HG03108 (cell line): Measurements from ENCODE around the gene SPATA13.
A peak's percentile ranks its signal among the peaks of the same experiment; 100 is the strongest.
"Not testable (repeated sequence)": the region's sequence is repeated elsewhere in the genome, so short reads cannot be mapped to it uniquely, and the experiment has no call there.

Experiments used
- ATAC-seq: cut with Tn5 transposase; IDR thresholded peaks from one replicate; pipeline ENCODE4 v1.9.1; 2021; ENCODE audit warnings: moderate library complexity; ENCODE audit not compliant: unreplicated experiment

SPATA13 gene

DNA sequence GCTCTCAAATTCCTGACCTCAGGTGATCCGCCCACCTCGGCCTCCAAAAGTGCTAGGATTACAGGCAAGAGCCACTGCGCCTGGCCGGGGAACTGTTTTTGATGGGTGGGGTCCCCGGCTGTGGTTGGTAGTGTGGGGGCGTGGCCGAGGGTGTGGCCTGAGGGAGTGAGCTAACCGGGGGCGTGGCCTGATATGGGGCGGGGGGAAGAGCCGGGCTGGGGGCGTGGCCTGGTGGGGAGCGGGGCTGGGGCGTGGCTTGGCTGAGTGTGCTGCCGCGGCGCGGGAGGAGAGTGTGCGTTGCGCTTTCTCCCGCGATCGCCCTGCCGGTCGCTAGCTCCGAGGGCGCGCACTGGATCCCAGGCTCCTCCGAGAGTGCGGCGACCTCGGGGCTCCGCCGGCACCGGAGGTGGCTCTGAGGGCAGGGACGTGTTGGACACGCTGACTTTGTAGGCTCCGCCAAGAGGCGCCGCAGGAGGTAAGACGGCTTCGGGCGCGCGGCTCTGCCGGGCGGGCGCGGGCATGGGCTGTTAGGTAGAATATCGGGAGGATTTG lies at the start of gene SPATA13:
TSS of gene SPATA13 (plus strand) at position 263 of the 552 bp plus-strand sequence. CDS start 62,210 bp downstream, outside the sequence.
- ATAC-seq, result peak; percentile 68

DNA sequence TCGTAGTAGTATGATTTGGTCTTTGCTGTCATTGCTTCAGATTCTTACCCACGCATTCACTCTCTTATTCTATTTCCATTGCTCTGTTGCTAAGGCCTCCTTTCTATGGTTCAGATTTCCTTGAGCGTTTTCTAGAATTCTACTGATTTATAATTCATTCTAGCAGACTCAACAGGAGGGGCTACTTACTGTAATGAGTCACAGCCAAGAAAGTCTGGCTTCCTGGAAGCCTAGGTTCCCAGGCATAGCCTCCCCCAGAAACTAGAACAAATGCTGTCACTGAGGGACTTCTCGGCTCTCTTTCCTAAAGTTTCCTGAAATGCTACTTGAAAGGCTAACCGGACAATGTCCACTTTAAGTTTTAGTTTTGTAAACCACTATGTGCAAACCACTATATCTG lies 47.7 kb upstream of the SPATA13 start:
- ATAC-seq, result no peak

DNA sequence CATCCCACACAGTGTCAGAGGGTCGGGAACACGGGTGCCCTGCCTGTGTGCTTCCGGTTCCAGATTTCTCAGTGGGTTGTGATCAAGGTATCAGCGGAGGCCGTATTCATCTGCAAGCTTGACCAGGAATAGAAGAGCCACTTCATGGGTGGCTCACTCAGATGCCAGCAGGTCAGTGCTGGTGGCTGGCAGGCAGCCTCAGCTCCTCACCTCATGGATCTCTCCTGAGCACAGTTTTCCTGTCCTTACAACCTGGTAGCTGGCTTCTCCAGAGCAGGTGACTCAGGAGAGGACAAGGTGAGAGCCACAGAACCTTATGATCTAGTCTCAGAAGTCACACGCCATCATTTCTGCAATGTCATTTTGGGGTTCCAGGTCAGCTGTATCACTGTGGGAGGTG lies 44.8 kb upstream of the SPATA13 start:
- ATAC-seq, result no peak

DNA sequence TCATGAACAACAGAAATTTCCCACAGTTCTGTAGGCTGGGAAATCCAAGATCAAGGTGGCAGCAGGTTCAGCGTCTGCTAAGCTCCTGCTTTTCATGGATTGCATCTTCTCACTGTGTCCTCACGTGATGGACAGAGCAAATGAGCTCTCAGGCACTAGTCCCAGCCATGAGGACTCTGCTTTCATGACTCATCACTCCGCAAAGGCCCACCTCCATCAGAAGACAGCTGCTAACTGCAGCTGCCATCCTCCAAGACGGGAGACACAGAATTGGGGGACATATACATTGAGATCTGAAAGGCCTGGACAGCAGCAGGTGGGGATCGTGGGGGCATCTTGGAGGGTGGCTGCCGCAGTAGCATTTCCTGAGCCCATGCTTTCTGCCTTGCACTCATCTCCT lies 44.4 kb upstream of the SPATA13 start:
- no peak for ATAC-seq

DNA sequence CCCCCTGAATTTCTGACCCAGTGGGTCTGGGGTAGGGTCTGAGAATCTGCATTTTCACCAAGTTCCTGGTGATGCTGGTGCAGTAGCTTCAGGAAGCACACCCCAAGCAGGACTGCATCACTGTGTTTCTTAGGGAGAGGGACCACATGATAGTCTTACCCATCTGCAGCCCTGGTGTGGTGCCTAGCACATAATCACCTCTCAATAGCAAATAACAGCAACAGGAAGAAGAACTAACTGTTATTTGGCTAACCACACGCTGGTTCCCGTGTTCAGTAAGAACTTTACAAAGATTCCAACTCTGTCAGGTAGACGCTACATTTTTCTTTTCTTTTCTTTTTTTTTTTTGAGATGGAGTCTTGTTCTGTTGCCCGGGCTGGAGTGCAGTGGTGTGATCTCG lies 41.9 kb upstream of the SPATA13 start:
- ATAC-seq, result no peak

DNA sequence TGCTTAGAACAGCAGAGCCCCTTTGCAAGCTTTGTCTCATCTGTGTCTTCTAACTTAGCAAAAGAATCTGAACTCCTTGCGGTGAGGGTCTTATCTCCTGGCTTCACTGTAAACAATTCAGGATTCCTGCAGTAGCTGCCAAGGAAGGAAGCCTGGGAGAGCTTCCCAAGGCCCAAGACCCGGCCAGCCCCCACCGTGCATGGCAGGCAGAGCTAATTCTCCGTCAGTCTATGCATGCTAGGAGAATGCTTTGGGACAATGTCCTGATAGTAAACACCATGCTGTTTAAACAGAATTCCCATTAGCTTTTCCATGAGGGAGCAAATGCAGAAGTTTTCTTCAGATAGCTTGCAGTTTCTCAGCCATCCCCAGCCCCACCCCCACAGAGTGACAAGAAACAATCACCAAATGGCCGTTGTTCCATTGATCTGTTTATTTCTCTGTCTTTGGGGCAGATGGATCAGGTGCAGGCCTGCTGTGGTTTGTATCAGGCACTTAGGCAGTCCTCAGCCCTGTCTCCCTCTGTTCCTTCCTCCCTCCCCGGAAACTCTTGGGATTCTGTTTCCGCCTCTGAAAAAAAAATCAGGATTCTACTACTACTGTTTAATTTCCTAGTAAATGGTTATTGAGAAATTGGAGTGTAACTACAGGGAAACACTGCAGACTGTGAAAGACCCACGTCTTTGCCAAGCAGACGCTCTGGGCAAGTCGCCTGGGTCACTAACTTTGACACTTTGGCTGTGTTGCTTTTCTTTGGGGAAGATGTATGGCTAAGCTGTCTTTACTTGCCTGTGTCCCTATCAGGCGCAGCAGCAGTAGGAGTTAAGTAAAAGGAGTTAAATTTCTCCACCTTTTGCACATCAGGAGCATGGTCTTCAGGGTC lies 40.7 kb upstream of the SPATA13 start:
- no peak for ATAC-seq

DNA sequence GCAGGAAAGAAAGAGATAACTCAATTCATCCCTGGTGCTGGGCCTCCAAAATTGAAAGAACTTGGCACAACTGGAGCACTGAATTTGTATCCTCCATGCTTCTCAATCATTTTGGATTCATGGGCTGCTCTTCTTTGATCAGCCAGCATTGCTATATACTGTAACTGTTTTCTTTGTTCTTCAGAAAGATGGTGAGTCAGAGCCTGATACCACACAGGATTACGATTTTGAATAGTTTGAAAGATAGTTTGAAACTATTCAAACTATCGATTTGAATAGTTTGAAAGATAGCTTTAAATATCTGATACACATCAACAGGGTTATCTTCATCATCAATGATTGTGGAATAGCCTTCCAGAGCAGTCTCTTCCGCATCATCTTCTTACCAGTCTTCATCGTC lies 38.5 kb upstream of the SPATA13 start:
- ATAC-seq, result not testable (repeated sequence)

DNA sequence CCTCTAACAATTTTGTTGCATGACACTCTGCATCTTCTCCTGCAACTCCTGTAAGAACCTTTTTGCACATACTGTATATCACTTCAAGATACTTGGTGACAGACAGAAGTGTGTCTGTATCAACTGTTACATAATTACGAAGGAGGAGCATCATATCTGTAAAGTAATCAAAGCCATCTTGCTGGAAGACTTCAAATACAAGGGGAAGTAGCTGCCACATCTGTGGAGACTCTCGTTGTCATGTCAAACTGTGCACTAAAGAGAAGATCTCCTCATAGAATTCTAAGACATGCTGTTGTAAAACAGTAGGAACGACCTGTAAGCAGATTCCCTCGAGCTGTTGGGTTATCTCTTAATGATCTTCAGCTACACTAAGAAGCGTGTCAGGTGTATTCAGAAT lies 38.0 kb upstream of the SPATA13 start:
- ATAC-seq, result no peak

DNA sequence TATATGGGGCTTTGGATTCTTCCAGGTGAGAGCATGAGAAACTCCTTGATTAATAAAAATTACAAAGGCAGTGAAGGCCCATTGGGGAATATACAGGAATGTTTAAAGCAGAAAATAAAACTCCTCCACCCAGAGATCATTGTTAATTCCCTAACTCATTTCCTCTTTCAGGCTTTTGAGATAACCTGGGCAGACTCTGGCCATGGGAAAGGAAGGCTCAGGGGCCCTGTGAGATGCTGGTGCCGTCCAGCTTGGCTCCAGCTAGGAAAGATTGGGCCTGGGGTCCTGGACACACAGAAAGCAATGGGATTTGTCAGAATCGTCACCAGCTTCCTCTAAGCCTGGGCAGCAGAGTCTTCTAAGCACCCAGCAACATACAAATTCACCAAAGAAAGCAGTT lies 36.8 kb upstream of the SPATA13 start:
- no peak for ATAC-seq

DNA sequence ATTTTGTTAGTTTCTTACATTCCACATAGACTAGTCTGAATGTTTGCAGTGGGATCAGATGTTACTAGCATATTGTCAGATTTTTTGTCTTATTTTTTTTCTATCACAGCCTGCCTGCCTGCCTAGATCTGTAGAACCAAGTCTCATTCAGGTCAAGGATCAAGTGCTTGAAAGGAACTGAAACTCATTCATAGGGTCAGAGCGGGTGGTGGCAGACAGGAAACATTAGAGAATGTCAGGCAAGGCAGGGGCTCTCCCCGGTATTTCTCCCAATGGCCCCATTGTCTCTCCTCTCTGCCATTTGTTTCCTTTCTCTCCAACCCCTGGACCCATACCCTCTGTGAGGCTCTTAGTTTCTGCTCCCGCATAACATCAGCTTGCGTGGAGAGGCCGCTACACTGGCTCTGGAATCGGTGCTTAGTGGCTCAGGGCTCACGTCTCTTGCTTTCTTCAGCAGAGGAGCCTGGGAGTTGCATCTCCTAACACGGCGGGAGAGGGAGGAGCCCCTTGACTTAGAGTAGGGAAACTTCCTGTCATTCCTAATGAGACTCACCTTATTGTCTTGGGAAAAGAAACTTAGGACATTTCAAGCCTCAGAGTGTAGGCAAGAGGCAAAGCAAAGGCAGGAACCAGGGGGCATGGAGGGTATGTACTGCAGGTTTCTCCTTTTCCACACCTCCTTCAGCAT lies 35.6 kb upstream of the SPATA13 start:
- ATAC-seq, result peak; percentile 87

DNA sequence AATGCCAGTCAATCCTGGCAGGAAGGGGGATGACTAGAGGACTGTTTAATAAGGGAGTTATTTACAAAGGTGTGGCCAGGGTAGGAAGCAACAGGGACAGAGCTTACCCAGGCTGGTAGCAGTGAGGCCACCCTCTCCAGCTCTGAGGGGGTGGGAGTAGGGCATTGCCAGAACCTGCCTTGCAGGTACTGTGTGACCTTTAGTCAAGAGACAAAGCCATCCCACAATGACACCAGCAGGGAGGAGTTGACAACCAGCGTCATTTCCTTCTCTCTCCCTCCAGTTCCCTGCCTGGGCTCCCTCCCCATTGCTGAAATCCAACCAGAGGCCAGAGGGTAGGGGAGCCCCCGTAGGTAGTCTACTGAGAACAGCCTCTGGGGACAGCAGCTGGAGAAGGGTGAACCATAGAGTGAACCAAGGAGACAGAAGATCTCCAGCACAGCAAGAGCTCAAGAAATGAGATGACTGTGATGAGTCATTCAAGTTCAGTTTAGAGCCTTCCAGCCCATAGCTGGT lies 33.3 kb upstream of the SPATA13 start:
- peak; percentile 71 for ATAC-seq

DNA sequence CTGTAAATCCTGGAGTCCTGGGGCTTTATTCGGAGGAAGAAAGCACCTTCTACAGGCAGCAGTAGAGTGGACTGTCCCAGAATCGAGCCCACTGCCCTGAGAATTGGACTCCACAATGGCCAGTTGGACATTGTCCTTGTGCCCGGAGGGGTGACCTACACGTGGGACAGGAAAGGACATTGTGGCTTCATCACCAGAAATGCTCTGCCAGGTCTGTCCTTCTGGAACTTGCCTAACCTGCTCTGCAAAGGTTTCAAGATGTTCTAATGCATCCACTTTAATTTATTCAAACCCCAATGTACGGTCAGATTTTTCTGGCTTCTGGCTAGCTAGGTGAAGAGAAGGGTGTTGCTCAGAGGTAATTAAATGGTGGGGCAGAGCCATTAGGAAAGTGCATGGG lies 32.4 kb upstream of the SPATA13 start:
- ATAC-seq, result no peak

DNA sequence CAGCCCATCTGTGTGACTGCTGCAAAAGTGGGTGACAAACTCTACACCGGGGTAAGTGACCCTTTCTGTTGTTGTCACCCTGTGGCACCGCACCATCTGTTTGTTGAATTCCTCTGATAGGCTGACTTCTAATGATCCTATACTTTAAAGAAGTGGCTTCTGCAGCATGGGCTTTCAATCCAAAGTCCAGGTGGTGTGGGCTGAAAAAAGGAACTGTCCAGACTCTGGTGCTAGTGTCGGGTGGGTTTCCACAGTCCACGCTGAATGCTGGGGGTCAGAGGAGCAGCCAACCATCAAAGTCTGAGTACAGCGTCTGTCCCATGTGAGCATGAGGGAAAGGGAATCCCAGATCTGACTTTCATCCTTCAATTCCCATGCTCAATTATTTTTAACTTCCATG lies 31.6 kb upstream of the SPATA13 start:
- no peak for ATAC-seq

DNA sequence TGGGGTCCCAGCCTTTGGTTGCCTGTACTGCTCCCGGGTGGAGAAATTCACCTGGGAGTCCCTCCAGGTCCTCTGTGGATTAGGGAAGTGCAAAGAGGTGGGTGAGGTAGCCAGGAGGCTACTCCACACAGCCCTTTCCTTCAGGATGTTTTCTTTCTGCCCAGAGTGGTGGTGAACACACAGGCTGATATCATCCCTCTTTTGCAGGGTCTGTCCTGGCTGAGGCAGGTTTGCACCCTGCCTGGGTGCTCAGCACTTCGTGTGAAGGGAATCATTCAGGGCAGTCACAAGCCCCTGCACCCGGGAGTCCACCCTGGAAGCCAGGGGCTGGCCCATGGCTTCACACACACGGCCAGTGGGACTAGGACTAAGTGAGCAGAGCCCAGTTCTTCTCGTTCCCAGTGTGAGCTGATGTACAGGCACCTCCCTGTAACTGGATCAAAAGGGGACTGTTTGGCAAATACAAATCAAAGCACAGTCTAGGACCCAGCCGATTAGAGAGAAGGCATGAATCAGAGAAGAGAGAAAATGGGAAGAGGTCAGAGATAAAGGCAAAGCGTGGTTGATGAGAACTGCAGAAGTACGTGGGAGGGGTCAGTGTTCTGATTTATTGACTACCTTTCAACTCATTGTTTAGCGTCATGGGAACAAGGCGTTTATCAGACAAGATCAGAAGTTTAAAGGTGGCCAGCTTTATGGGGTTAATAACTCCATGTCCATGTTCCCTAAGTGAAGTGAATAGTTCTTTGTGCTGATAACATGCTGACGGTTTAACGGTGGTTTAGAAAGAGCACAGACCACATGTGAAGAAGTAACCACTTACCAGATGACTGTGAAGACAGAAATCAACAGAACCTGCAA lies 30.4 kb upstream of the SPATA13 start:
- no peak for ATAC-seq

DNA sequence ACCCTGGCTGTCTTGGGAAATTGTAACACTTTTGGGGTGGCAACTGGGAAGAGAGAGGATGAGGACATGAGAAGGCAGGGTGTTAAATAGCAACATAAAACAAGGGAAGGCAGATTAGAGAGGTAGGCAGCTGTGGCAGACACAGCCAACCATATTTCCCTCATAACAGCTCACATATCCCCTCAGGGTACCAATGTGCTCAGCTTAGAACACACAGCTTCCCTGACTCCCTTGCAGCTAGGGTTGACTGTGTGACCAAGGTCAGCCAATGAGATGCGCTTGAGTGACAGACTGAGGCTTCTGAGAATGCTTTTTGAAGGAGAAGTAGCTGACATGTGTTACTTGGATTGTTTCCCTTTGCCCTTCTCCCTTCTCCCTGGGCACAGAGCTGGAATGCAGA lies 28.8 kb upstream of the SPATA13 start:
- ATAC-seq, result no peak

DNA sequence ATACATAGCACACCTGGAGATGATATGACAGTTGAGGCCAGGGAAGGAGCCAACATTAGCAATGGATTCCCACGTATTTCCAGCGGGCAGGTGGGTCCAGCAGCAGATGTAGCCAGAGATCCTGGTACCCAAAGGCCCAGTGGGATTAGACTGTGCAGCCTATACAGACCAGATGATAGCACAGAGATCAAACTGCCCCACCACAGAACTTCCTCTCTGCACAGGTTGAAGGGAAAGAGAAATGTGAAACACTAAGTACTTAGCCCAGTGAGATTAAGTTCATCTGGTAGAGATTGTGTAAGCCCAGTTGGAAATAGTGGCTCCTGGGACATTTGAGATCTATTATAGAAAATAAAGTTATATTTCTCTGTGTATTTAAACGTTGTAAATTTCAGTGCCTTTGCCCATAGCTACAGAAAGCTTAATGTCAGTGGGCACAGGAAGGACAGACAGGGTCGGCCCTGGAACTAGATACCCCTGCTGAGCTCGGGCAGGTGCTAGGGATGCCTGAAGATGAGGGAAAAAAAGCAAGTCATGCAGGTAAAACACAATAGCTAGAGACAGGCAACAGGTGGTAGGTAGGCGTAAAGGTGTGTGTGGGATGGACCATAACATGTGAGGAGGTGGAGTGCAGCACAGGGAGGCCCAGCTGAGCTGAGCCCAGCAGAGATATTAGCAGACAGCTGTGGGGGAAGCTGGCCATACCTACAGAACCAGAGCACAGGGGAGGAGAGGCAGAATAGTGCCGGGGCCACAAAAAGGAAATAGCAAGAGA lies 27.3 kb upstream of the SPATA13 start:
- ATAC-seq, result no peak

DNA sequence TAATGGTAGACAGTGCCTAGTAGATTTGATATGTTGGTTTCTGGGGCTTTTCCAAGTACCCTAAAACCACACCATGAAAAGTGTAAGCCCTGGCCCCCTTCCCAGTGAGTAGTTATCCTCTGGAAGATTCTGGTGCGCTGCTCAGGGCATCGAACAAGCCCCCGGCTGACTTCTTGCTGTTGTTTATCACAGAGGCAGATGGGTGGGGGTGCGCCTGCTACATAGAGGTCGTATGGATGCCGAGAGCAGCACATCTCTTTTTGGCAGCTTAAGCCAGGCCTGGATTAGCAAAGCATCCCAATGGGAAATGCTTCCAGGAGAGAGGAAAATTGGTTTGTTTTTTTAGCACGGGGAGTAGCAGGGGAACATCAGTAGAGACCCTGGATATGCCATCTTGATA lies 26.3 kb upstream of the SPATA13 start:
- ATAC-seq, result no peak

DNA sequence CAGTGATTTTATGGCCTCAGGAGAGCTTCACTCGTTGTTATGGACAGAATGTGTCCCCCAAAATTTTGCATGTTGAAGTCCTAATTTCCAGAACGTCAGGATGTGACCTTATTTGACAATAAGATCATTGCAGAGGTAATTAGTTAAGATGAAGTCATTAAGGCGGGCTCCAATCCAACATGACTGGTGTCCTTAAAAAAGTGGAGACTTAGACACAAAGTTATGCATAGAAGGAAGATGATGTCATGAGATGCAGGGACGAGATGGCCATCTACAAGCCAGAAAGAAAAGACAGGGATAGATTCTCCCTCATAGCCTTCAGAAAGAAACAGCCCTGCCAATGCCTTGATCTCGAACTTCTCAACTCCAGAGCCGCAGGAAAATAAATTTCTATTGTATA lies 25.8 kb upstream of the SPATA13 start:
- ATAC-seq, result no peak

DNA sequence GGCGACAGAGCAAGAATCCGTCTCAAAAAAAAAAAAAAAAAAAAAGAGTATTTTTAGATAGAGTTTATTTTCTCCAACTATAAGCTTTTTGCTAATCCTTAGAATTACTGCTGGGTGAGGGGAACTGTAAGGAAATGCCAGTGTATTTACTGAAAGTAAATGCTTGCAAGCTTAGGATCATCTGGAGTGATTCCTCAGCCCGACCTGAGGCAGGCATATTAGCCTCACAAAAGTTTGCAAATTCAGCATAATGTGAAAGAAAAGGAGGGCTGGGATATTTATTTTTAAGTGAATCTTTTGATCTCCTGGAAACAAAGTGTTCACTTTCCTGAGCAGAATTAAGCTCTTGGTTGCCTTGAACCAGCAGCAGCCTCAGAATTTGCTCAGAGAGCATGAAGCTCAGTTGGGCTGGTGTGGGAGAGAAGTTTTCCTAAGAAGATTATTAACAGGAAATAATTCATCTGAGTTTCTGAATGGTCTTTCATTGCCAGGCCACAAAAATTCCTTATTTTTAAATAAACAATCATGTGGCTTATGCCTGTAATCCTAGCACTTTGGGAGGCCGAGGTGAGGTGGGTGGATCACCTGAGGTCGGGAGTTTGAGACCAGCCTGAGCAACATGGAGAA lies 24.7 kb upstream of the SPATA13 start:
- ATAC-seq, result no peak

DNA sequence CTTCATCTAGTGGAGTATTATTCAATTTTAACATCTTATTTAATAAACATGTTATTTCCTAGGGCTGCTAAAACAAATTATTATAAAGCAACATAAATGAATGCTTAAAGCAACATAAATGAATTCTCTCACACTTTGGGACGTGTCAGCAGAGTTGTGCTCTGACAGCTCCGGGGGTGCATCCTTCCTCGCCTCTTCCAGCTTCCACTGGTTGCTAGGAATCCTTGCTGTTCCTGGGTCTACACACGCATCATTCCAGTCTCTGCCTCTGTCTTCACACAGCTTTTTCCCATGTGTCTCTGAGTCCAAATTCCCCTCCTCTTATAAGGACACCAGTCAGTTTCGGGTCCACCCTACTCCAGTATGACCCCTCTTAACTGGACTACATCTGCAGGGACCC lies 21.6 kb upstream of the SPATA13 start:
- no peak for ATAC-seq
